Nasal cavity respiratory epithelium epithelial cell of viscerocranial mucosa (primary cell): ENCODE measurements around the gene CDKN2C. TPM values are rescaled to one million over a fixed set of nuclear protein-coding genes. Genes with fewer than 3 reads are reported as not detected.

Experiments used
- total RNA-seq: library from RNA; depleted of rRNA; stranded (reverse); fragments of >200 nt; gene quantifications from 2 replicates; pipeline ENCODE4 v1.2.3, GENCODE V29; 2014

CDKN2C gene
- total RNA-seq = 0.34 and 0.36 TPM in 2 replicates

GRCh38 chr1:50969611-50970508 is at the start of gene CDKN2C:
Gene CDKN2C (plus strand): TSS chr1:50970245. CDS start chr1:50970369, 124 bp downstream.

GRCh38 chr1:50959913-50960844 is 9.9 kb upstream of the CDKN2C start, which contains the start of gene FAF1:
Gene FAF1 (minus strand): TSS chr1:50960267. CDS start chr1:50959811, 456 bp downstream.

Other genes with a start within 250 kb of the CDKN2C start
- gene FAF1, start 10.0 kb upstream of the CDKN2C start, total RNA-seq = 48.2 and 88.3 TPM in 2 replicates
- not detected in 2 replicates for gene C1orf185, start 132.0 kb downstream of the CDKN2C start, total RNA-seq